Measurements from ENCODE around the gene BMERB1.

BMERB1 gene

GRCh38 chr16:15616012-15616411, 181.6 kb downstream of the BMERB1 start:
- no peak for DNase-seq (ENCODE audit: low read depth)

- DNase-seq (ENCODE audit: low read depth) = no peak
Measured at GRCh38 chr16:15616475-15617165, 182.2 kb downstream of the BMERB1 start.

GRCh38 chr16:15617901-15618300, 183.5 kb downstream of the BMERB1 start:
- no peak for DNase-seq (ENCODE audit: low read depth)

- DNase-seq (ENCODE audit: low read depth) = peak; percentile 88
Measured at GRCh38 chr16:15618392-15618791, 184.0 kb downstream of the BMERB1 start.

- DNase-seq (ENCODE audit: low read depth) = no peak
Measured at GRCh38 chr16:15620611-15621195, 186.3 kb downstream of the BMERB1 start.

- DNase-seq (ENCODE audit: low read depth) = no peak
Measured at GRCh38 chr16:15621456-15621855, 187.1 kb downstream of the BMERB1 start.

- DNase-seq (ENCODE audit: low read depth) = no peak
Measured at GRCh38 chr16:15621889-15622288, 187.5 kb downstream of the BMERB1 start.

- DNase-seq (ENCODE audit: low read depth) = no peak
Measured at GRCh38 chr16:15631730-15632409, 197.5 kb downstream of the BMERB1 start.

GRCh38 chr16:15635926-15636325, 201.5 kb downstream of the BMERB1 start:
- DNase-seq (ENCODE audit: low read depth) = no peak

GRCh38 chr16:15636392-15636873, 202.0 kb downstream of the BMERB1 start:
- no peak for DNase-seq (ENCODE audit: low read depth)
